ENCODE data around the gene CD33. TPM values are rescaled to one million over a fixed set of nuclear protein-coding genes. Genes with fewer than 3 reads are reported as not detected.

CD33 gene
- total RNA-seq, 1 donor from 2014 or later = not detected

- no peaks in the 10 kb centered on the region for H3K27me3 ChIP-seq (ENCODE audit: control insufficient read depth, insufficient read depth, low read length)
- H3K36me3 ChIP-seq (ENCODE audit: control insufficient read depth, insufficient read depth, low read length) = no peaks in the 10 kb centered on the region
- TF ChIP-seq CTCF (IDR thresholded peaks at IDR 0.05; ENCODE audit: insufficient read depth, low read length, poor library complexity, severe bottlenecking) = no peak
- DNase-seq (ENCODE audit: low read depth) = no peak
- H3K4me3 ChIP-seq (ENCODE audit: low read depth, low read length) = no peak overlapping the region
Observed at GRCh38 chr19:51185868-51186215, 39.0 kb upstream of the CD33 start.

GRCh38 chr19:51186323-51186722 lies 38.6 kb upstream of the CD33 start:
- H3K27me3 ChIP-seq (ENCODE audit: control insufficient read depth, insufficient read depth, low read length) = no peaks in the 10 kb centered on the region

GRCh38 chr19:51187395-51188226 lies 37.3 kb upstream of the CD33 start:
- H3K27me3 ChIP-seq (ENCODE audit: control insufficient read depth, insufficient read depth, low read length) = no peaks in the 10 kb centered on the region
- TF ChIP-seq CTCF (IDR thresholded peaks at IDR 0.05; ENCODE audit: insufficient read depth, low read length, poor library complexity, severe bottlenecking) = no peak
- DNase-seq (ENCODE audit: low read depth) = no peak
- no peaks in the 10 kb centered on the region for H3K36me3 ChIP-seq (ENCODE audit: control insufficient read depth, insufficient read depth, low read length)
- H3K4me3 ChIP-seq (ENCODE audit: low read depth, low read length) = no peak overlapping the region

More at GRCh38 chr19:51186323-51186722, 38.6 kb upstream of the CD33 start:
- no peak for TF ChIP-seq CTCF (IDR thresholded peaks at IDR 0.05; ENCODE audit: insufficient read depth, low read length, poor library complexity, severe bottlenecking)
- Histone ChIP-seq H3K4me3 (ENCODE audit: low read depth, low read length) (no peak overlapping the region), H3K36me3 (ENCODE audit: control insufficient read depth, insufficient read depth, low read length) (no peaks in the 10 kb centered on the region)
- DNase-seq (ENCODE audit: low read depth) = no peak

- DNase-seq (ENCODE audit: low read depth) = no peak
- TF ChIP-seq CTCF (IDR thresholded peaks at IDR 0.05; ENCODE audit: insufficient read depth, low read length, poor library complexity, severe bottlenecking) = no peak
- Histone ChIP-seq H3K27me3 (ENCODE audit: control insufficient read depth, insufficient read depth, low read length) (no peaks in the 10 kb centered on the region), H3K4me3 (ENCODE audit: low read depth, low read length) (no peak overlapping the region), H3K36me3 (ENCODE audit: control insufficient read depth, insufficient read depth, low read length) (no peaks in the 10 kb centered on the region)
Observed at GRCh38 chr19:51188227-51188559, 36.7 kb upstream of the CD33 start.

- no peak for DNase-seq (ENCODE audit: low read depth)
- no peak overlapping the region for H3K4me3 ChIP-seq (ENCODE audit: low read depth, low read length)
- TF ChIP-seq CTCF (IDR thresholded peaks at IDR 0.05; ENCODE audit: insufficient read depth, low read length, poor library complexity, severe bottlenecking) = no peak
- H3K27me3 ChIP-seq (ENCODE audit: control insufficient read depth, insufficient read depth, low read length) = no peaks in the 10 kb centered on the region
- no peaks in the 10 kb centered on the region for H3K36me3 ChIP-seq (ENCODE audit: control insufficient read depth, insufficient read depth, low read length)
Observed at GRCh38 chr19:51192689-51193088, 32.2 kb upstream of the CD33 start.
